Ectodermal cell (in vitro differentiated cells): ENCODE data around the gene KRTAP5-10. TPM values are rescaled to one million over a fixed set of nuclear protein-coding genes. Genes with fewer than 3 reads are reported as not detected.
"Not testable (repeated sequence)": the region's sequence is repeated elsewhere in the genome, so short reads cannot be mapped to it uniquely, and the experiment has no call there.

Source experiments
- H3K27ac ChIP-seq: 2 replicates; pipeline ENCODE4 v1.7.0; 2013; ENCODE audit warnings: mild to moderate bottlenecking, low read depth, low read length; ENCODE audit not compliant: insufficient read depth, poor library complexity, severe bottlenecking
- H3K27me3 ChIP-seq: 2 replicates; pipeline ENCODE4 v1.7.0; 2013; ENCODE audit warnings: mild to moderate bottlenecking, low read length; ENCODE audit not compliant: insufficient read depth, control insufficient read depth, poor library complexity, severe bottlenecking
- H3K36me3 ChIP-seq: one replicate; pipeline ENCODE4 v1.7.0; 2013; ENCODE audit warnings: low read length; ENCODE audit not compliant: control insufficient read depth, insufficient read depth
- H3K4me1 ChIP-seq: one replicate; pipeline ENCODE4 v1.7.0; 2013; ENCODE audit warnings: low read length; ENCODE audit not compliant: control insufficient read depth, insufficient read depth
- H3K4me3 ChIP-seq: 2 replicates; pipeline ENCODE4 v1.7.0; 2013; ENCODE audit warnings: low read depth, low read length, control low read depth; ENCODE audit not compliant: insufficient read depth
- H3K9me3 ChIP-seq: 2 replicates; pipeline ENCODE4 v1.7.0; 2013; ENCODE audit warnings: mild to moderate bottlenecking, low read length, moderate library complexity; ENCODE audit not compliant: control insufficient read depth
- WGBS, 2 experiments: methylation state at CpG; one replicate each; pipeline ENCODE4 v1.1.7; 2013; ENCODE audit warnings: missing lambda C conversion rate in 2 of 2; 5-methylcytosine and 5-hydroxymethylcytosine counted together
- polyA plus RNA-seq, 4 experiments: library from polyadenylated mRNA; stranded (reverse); fragments of 50-300 nt; gene quantifications; one replicate each; pipeline ENCODE4 v1.2.3, GENCODE V29; 2013

Gene KRTAP5-10, protein sequence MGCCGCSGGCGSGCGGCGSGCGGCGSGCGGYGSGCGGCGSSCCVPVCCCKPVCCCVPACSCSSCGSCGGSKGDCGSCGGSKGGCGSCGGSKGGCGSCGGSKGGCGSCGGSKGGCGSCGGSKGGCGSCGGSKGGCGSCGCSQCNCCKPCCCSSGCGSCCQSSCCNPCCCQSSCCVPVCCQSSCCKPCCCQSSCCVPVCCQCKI
- not detected for polyA plus RNA-seq (2013, experiment 1 of 4)
- polyA plus RNA-seq (2013, experiment 2 of 4), result not detected
- polyA plus RNA-seq (2013, experiment 3 of 4), result not detected
- polyA plus RNA-seq (2013, experiment 4 of 4), result not detected

GRCh38 chr11:71565263-71565662 is at the start of gene KRTAP5-10:
Gene KRTAP5-10, plus strand, starts transcription at chr11:71565563. Its CDS starts 25 bp downstream, at chr11:71565588.
- Histone ChIP-seq H3K4me3 (no peak within 1 kb of the TSS), H3K9me3 (no peaks in the 10 kb centered on the region), H3K4me1 (no peaks in the 10 kb centered on the region), H3K27ac (no peak within 1 kb of the TSS), H3K27me3 (no peaks in the 10 kb centered on the region), H3K36me3 (no peaks in the 10 kb centered on the region)
- 80 to 92% methylated on average over 5 of the region's 5 CpGs for WGBS, 2 experiments

DNA sequence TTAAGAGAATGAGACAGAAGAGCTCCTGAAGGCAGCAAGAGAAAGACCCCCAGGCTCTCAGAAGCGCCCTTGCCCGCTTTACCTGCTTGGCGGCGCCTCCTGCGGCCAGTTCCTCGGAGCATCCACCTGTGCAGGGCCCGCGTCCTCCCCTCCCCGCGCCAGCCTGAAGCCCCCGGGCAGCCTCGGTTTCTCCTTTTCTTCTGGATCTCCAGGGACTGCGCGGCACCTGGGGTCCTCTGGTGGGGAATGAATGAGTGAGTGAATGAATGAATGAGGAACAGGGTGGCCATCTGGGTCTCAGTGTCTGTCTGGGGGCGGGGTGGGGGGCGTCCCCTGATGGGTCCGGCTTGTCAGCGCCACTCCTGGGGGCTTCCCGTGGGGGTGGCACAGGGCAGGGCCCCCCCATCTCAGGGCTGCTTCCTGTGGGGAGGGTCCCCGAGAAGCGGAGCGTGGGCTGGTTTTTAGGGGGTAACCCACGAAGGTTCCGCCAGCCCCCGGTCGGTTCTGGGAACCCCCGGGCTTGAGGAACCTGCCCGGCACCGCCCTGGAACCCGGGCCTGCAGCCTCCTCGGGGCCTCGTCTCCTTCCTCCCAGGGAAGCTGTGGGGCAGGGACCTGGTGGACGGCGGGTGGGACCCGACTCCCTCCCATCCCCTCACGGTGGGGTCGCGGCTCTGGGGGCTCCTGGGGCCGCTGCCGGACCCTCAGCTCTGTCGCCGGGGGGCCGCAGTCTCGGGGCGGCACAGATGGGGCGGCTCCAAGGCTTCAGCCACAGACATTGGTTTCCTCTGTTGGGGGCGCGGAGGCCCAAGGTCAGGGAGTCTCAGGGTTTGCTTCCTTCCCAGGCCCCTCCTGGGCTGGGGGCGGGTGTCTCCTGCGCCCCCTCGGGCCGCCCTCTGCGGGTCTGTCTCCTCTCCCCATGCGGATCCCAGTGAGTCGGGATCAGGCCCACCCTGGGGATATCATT is 46.6 kb upstream of the KRTAP5-10 start:
- no peaks in the 10 kb centered on the region for H3K27me3 ChIP-seq
- no peaks in the 10 kb centered on the region for H3K4me1 ChIP-seq
- no peaks in the 10 kb centered on the region for H3K36me3 ChIP-seq
- H3K27ac ChIP-seq, result no peak overlapping the region
- no peak overlapping the region for H3K4me3 ChIP-seq
- WGBS, 2 experiments, result 96% methylated on average over 53 to 55 of the region's 55 CpGs
- H3K9me3 ChIP-seq, result no peaks in the 10 kb centered on the region

GRCh38 chr11:71519546-71519945 is 45.8 kb upstream of the KRTAP5-10 start:
- no peaks in the 10 kb centered on the region for H3K9me3 ChIP-seq
- no peaks in the 10 kb centered on the region for H3K27me3 ChIP-seq
- H3K36me3 ChIP-seq, result no peaks in the 10 kb centered on the region
- 93 to 94% methylated on average over 10 of the region's 10 CpGs for WGBS, 2 experiments
- no peak overlapping the region for H3K27ac ChIP-seq
- H3K4me3 ChIP-seq, result no peak overlapping the region
- H3K4me1 ChIP-seq, result no peaks in the 10 kb centered on the region

DNA sequence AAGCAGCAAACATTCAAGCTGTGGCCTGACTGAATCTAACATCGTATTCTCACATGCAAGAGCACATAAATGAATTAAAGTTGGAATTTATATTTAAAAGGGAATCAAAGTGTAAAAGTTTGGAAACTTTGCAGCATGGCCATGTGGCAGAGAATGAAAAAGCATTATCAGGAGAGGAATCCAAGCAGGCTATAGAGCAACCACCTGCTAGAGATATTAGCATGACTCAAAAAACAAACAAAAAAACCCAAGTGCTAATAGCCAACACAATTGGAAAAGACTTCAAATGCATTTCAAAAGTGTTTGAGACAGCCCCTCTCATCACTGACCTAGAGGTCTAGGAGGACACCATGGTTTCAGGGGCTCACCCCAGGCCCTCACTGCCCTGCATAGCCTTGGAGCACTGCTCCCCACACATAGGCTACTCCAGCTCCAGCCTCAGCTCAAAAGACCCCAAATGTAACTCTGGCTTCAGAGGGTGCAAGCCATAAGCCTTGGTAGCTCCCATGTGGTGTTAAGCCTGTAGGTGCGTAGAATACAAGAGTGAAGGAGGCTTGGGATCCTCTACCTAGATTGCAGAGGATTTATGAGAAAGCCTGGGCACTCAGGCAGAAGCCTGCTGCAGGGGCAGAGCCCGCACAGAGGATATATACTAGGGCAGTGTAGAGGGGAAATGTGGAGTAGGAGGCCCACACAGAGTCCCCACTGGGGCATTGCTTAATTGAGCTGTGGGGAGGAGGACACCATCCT is 40.0 kb upstream of the KRTAP5-10 start:
- H3K27me3 ChIP-seq, result no peaks in the 10 kb centered on the region
- H3K36me3 ChIP-seq, result no peaks in the 10 kb centered on the region
- no peaks in the 10 kb centered on the region for H3K9me3 ChIP-seq
- no peak overlapping the region for H3K27ac ChIP-seq
- WGBS, 2 experiments, result 62 to 65% methylated on average over 3 of the region's 3 CpGs
- no peak overlapping the region for H3K4me3 ChIP-seq
- no peaks in the 10 kb centered on the region for H3K4me1 ChIP-seq

- Histone ChIP-seq H3K27ac (no peak overlapping the region), H3K9me3 (no peaks in the 10 kb centered on the region), H3K4me3 (no peak overlapping the region), H3K4me1 (no peaks in the 10 kb centered on the region), H3K27me3 (no peaks in the 10 kb centered on the region), H3K36me3 (no peaks in the 10 kb centered on the region)
- WGBS, 2 experiments, result 83 to 93% methylated on average over 2 of the region's 2 CpGs
Measured at GRCh38 chr11:71525938-71526495, 39.3 kb upstream of the KRTAP5-10 start.

DNA sequence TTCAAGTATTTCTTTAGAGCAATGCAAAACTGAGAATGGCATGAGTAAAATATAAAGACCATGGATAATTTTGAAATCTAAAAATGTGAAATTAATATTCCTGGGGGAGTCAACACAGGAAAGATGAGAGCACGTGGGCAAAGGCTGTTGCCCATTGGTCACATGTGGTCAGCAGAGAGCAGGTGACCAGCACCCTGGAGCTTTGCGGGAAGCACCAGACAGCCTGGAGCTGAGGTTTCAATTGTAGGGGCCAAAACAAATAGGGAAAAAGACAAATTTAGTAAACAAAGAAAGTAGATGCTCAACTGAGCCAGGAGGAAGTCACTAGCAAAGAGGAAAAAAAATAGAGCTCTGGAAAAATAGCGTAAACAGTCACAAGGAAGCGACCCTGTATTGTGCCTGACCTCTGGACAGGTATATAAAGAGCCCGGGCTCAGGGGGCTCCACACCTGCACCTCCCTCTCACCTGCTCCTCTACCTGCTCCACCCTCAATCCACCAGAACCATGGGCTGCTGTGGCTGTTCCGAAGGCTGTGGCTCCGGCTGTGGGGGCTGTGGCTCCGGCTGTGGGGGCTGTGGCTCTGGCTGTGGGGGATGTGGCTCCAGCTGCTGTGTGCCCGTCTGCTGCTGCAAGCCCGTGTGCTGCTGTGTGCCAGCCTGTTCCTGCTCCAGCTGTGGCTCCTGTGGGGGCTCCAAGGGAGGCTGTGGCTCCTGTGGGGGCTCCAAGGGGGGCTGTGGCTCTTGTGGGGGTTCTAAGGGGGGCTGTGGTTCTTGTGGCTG is 38.4 kb upstream of the KRTAP5-10 start, which contains the start of gene KRTAP5-7:
Gene KRTAP5-7 (plus strand): TSS at position 472 of the 780 bp plus-strand sequence. CDS start 34 bp downstream, at position 506.
- not testable (repeated sequence) for H3K36me3 ChIP-seq, H3K4me3 ChIP-seq, H3K27me3 ChIP-seq, H3K27ac ChIP-seq, H3K4me1 ChIP-seq, H3K9me3 ChIP-seq
- WGBS, 2 experiments, result 80 to 82% methylated on average over 10 of the region's 10 CpGs

DNA sequence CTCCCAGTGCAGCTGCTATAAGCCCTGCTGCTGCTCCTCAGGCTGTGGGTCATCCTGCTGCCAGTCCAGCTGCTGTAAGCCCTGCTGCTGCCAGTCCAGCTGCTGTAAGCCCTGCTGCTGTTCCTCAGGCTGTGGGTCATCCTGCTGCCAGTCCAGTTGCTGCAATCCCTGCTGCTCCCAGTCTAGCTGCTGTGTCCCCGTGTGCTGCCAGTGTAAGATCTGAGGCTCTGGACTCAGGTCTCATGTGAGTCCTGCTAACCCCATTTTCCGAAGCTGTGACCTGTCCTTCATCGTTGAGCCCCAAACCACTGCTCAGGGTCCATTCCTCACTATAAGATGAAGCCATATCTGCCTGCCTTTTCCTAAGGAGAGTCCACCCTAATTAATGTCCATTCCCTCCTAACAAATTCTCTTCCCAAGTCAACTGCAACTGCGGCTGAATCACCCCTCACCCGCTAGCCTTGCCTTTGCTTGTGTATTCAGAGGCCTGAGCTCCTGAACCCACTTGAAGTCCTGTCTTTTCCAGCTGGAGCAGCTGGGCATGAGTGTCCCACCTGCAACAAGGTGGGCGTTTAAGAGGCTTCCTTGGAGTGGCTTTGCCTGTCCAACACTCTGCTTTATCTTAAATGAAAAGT is 37.7 kb upstream of the KRTAP5-10 start:
- WGBS, 2 experiments, result 90% methylated on average over 6 of the region's 6 CpGs
- Histone ChIP-seq H3K27me3 (no peaks in the 10 kb centered on the region), H3K27ac (no peak overlapping the region), H3K36me3 (no peaks in the 10 kb centered on the region), H3K9me3 (no peaks in the 10 kb centered on the region), H3K4me1 (no peaks in the 10 kb centered on the region), H3K4me3 (no peak overlapping the region)

GRCh38 chr11:71530602-71531001 is 34.8 kb upstream of the KRTAP5-10 start:
- Histone ChIP-seq H3K9me3 (no peaks in the 10 kb centered on the region), H3K4me1 (no peaks in the 10 kb centered on the region), H3K27ac (no peak overlapping the region), H3K27me3 (no peaks in the 10 kb centered on the region), H3K36me3 (no peaks in the 10 kb centered on the region), H3K4me3 (no peak overlapping the region)
- WGBS, 2 experiments, result 95 to 97% methylated on average over 11 of the region's 11 CpGs
